Progenitor cell of endocrine pancreas (in vitro differentiated cells): Measurements from ENCODE around the gene SEMA3C. TPM values are rescaled to one million over a fixed set of nuclear protein-coding genes. Genes with fewer than 3 reads are reported as not detected.

Experiments used
- DNase-seq: peaks from one replicate; pipeline ENCODE4 v3.0.0; 2021; ENCODE audit warnings: low spot score; ENCODE audit not compliant: unreplicated experiment
- H3K27ac Mint-ChIP-seq: 2 replicates; pipeline ENCODE4 v1.8.0; 2021; ENCODE audit warnings: mild to moderate bottlenecking, moderate library complexity, mixed read lengths
- H3K27me3 Mint-ChIP-seq: 2 replicates; pipeline ENCODE4 v1.8.0; 2021; ENCODE audit warnings: mixed read lengths
- H3K36me3 Mint-ChIP-seq: 2 replicates; pipeline ENCODE4 v1.8.0; 2022; ENCODE audit warnings: mixed read lengths; ENCODE audit not compliant: insufficient read depth
- H3K4me1 Mint-ChIP-seq: 2 replicates; pipeline ENCODE4 v1.8.0; 2021; ENCODE audit warnings: low read depth, mixed read lengths
- H3K4me3 Mint-ChIP-seq: 2 replicates; pipeline ENCODE4 v1.8.0; 2021; ENCODE audit warnings: low read depth, mild to moderate bottlenecking, moderate library complexity, mixed read lengths
- H3K9me3 Mint-ChIP-seq: 2 replicates; pipeline ENCODE4 v1.8.0; 2021; ENCODE audit warnings: low read depth, mixed read lengths
- CTCF ChIP-seq: fragments of 200-600 bp; sonication (generic); IDR thresholded peaks from one replicate; pipeline ENCODE4 v1.5.0; 2021; ENCODE audit warnings: antibody characterized with exemption, mild to moderate bottlenecking; ENCODE audit not compliant: unreplicated experiment
- total RNA-seq: library from RNA; stranded (reverse); gene quantifications from 2 replicates; pipeline ENCODE4 v1.2.1, GENCODE V29; 2021

SEMA3C gene
- total RNA-seq, 1 donor from 2014 or later, result 136 TPM

DNA sequence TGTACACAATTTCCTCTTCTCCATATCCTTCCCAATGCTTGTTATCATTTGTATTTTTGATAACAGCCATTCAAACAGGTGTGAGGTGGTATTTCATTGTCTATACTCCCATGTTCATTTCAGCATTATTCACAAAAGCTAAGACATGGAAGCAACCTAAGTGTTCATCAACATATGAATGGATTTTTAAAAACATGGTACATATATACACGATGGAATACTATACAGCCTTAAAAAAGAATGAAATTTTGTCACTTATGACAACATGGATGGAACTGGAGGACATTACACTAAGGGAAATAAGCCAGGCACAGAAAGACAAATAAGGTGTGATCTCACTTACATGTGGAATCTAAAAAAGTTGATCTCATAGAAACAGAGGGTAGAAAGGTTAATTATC is 109.3 kb downstream of the SEMA3C start:
- Mint-ChIP-seq H3K36me3 (peaks cover 49% of the 10 kb centered on the region), H3K4me3 (no peak overlapping the region), H3K4me1 (peaks cover 6% of the 10 kb centered on the region), H3K27ac (peak overlapping the region; percentile 42), H3K9me3 (peaks cover 19% of the 10 kb centered on the region), H3K27me3 (no peaks in the 10 kb centered on the region)
- TF ChIP-seq CTCF, result no peak
- no peak for DNase-seq

GRCh38 chr7:80807166-80807900 is 111.5 kb downstream of the SEMA3C start:
- no peak for DNase-seq
- H3K9me3 Mint-ChIP-seq, result peaks cover 11% of the 10 kb centered on the region

DNA sequence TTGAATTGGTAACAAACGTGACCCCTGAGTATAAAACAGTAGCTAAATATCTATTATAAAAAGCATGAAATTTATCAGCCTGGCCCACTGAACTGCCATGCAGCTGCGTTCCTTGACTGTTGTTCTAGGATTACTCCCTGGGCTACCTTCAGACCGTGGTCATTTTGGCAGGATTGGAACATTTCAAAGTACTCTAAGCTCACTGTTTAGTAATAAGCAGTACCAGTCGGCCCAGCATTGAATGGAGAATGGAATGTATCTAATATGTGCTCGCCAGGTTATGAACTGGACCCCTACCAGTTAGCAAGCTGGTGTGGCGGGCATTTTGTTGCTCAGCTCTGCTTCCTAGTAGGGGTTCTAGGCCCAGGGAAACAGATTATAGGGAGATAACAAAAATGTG is 112.2 kb downstream of the SEMA3C start:
- no peak overlapping the region for H3K27ac Mint-ChIP-seq

More at GRCh38 chr7:80807166-80807900, 111.5 kb downstream of the SEMA3C start:
- H3K36me3 Mint-ChIP-seq, result peaks cover 35% of the 10 kb centered on the region
- H3K4me3 Mint-ChIP-seq, result no peak overlapping the region
- no peak for TF ChIP-seq CTCF
- no peak overlapping the region for H3K27ac Mint-ChIP-seq
- no peaks in the 10 kb centered on the region for H3K27me3 Mint-ChIP-seq
- peaks cover 6% of the 10 kb centered on the region for H3K4me1 Mint-ChIP-seq

DNA sequence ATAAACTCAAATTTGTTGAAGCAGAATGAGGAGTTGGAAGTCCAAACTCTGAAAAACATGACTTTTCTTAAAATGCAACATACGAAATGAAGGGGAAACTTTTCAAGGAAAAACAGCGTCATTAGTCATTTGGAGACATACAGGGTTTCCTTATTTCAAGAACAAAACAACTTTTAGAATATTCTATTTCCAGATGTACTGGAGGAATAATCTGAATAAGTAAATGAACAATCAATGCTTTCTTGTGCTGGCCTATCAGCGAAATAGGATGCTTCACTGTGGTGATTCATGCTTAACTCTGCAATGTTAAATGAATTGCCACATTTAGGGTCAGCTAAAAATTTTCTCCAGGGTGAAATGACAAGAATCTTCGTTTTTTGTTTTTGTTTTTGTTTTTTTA is 114.3 kb downstream of the SEMA3C start:
- Mint-ChIP-seq H3K27me3 (no peaks in the 10 kb centered on the region), H3K36me3 (peaks cover 19% of the 10 kb centered on the region)

More for the DNA sequence above, 112.2 kb downstream of the SEMA3C start:
- Mint-ChIP-seq H3K4me3 (no peak overlapping the region), H3K27me3 (no peaks in the 10 kb centered on the region), H3K36me3 (peaks cover 32% of the 10 kb centered on the region), H3K4me1 (peaks cover 4% of the 10 kb centered on the region), H3K9me3 (peaks cover 11% of the 10 kb centered on the region)
- no peak for TF ChIP-seq CTCF
- no peak for DNase-seq

DNA sequence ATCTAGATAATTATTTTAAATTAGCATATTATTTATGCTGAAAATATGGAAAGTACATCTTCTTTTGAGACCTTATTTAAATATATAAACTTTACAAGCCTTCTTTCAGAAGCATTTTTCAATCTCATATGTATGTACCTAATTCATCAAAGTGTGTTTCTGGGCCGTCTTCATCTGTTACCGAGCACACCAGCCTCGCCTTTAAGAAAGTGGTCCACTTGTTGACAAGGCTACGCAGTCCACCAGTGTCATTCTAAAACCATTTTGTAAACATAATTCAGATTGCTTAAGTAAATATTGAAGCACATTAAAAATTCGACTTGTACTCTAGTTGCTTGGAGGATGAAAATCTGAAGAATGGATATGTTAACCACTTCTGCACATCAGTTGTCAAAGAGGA is 116.3 kb downstream of the SEMA3C start:
- no peak for TF ChIP-seq CTCF
- H3K9me3 Mint-ChIP-seq, result no peaks in the 10 kb centered on the region
- H3K4me3 Mint-ChIP-seq, result no peak overlapping the region
- H3K27me3 Mint-ChIP-seq, result no peaks in the 10 kb centered on the region
- H3K36me3 Mint-ChIP-seq, result peaks cover 10% of the 10 kb centered on the region
- H3K4me1 Mint-ChIP-seq, result peaks cover 4% of the 10 kb centered on the region
- no peak overlapping the region for H3K27ac Mint-ChIP-seq
- DNase-seq, result no peak

More for the DNA sequence above, 114.3 kb downstream of the SEMA3C start:
- Mint-ChIP-seq H3K9me3 (peaks cover 2% of the 10 kb centered on the region), H3K4me3 (no peak overlapping the region), H3K27ac (no peak overlapping the region), H3K4me1 (peaks cover 4% of the 10 kb centered on the region)
- DNase-seq, result no peak
- no peak for TF ChIP-seq CTCF
